HL-60 (cell line): Measurements from ENCODE around the gene WDR1.

Experiments used
- DNase-seq, 2 experiments: peaks; one replicate each; pipeline ENCODE4 v3.0.0-alpha.2; 2010 to 2020; ENCODE audit warnings: low read depth in 1 of 2, low spot score in 1 of 2
- H3K27ac ChIP-seq: fragments of 250-450 bp; sonication (Bioruptor Pico); replicated peaks from 2 replicates; pipeline ENCODE4 v1.5.1; 2020; ENCODE audit warnings: mild to moderate bottlenecking, moderate library complexity
- H3K27me3 ChIP-seq: fragments of 250-450 bp; sonication (Bioruptor Pico); 2 replicates; pipeline ENCODE4 v1.5.1; 2021; ENCODE audit warnings: mild to moderate bottlenecking, moderate library complexity; ENCODE audit not compliant: insufficient read depth, poor library complexity, severe bottlenecking
- H3K4me3 ChIP-seq: replicated peaks from 2 replicates; pipeline ENCODE4 v1.5.1; 2011; ENCODE audit warnings: mild to moderate bottlenecking, control low read depth, low read length; ENCODE audit not compliant: insufficient read depth
- CTCF ChIP-seq: IDR thresholded peaks from one replicate; pipeline ENCODE4 v1.5.1; 2011; ENCODE audit warnings: low read length, control low read depth, inconsistent platforms; ENCODE audit not compliant: insufficient read depth
- GABPA ChIP-seq: IDR thresholded peaks from 2 replicates; pipeline ENCODE4 v1.6.1; 2012; ENCODE audit warnings: low read depth
- POLR2AphosphoS5 ChIP-seq: IDR thresholded peaks from 2 replicates; pipeline ENCODE4 v1.6.1; 2012; ENCODE audit warnings: low read depth
- REST ChIP-seq: IDR thresholded peaks from 2 replicates; pipeline ENCODE4 v1.6.1; 2012; ENCODE audit warnings: low read depth; ENCODE audit not compliant: insufficient replicate concordance
- SPI1 ChIP-seq: IDR thresholded peaks from 2 replicates; pipeline ENCODE4 v1.6.1; 2012; ENCODE audit warnings: low read depth, mild to moderate bottlenecking, borderline replicate concordance

The WDR1 gene

GRCh38 chr4:10079912-10080588 is 36.5 kb downstream of the WDR1 start:
- TF ChIP-seq SPI1 (no peak), REST (no peak), POLR2AphosphoS5 (no peak), CTCF (no peak)
- no peak for DNase-seq
- no peak overlapping the region for H3K4me3 ChIP-seq
- H3K27me3 ChIP-seq, result no peaks in the 10 kb centered on the region
- no peak overlapping the region for H3K27ac ChIP-seq

- Histone ChIP-seq H3K27me3 (no peaks in the 10 kb centered on the region), H3K27ac (no peak overlapping the region), H3K4me3 (no peak overlapping the region)
- TF ChIP-seq CTCF, result no peak
- no peak for TF ChIP-seq SPI1
- no peak for TF ChIP-seq POLR2AphosphoS5
- no peak for TF ChIP-seq GABPA
- no peak for TF ChIP-seq REST
- DNase-seq, result no peak
Observed at GRCh38 chr4:10079256-10079655, 37.3 kb downstream of the WDR1 start.

GRCh38 chr4:10078481-10079233 is 37.9 kb downstream of the WDR1 start:
- H3K4me3 ChIP-seq, result no peak overlapping the region
- TF ChIP-seq POLR2AphosphoS5 (no peak), SPI1 (no peak), GABPA (no peak), REST (no peak), CTCF (no peak)
- DNase-seq, result no peak
- H3K27ac ChIP-seq, result no peak overlapping the region
- H3K27me3 ChIP-seq, result no peaks in the 10 kb centered on the region
